Right lobe of liver (tissue), 6 donors: ENCODE data around the gene CAMTA1. TPM values are rescaled to one million over a fixed set of nuclear protein-coding genes. Genes with fewer than 3 reads are reported as not detected.

Experiments used
- ATAC-seq, 4 donors: fragments of 200-7000 bp; cut with Tn5 transposase; one replicate each; pipeline ENCODE4 v1.9.1; 2020; ENCODE audit warnings: mild to moderate bottlenecking in 4 of 4, moderate library complexity in 4 of 4
- DNase-seq, 3 donors: peaks; one replicate each; pipeline ENCODE4 v3.0.0-alpha.2; 2020
- H3K27ac ChIP-seq, 3 donors: fragments of 200-600 bp; one replicate each; pipeline ENCODE4 v1.8.0; 2022
- H3K27me3 ChIP-seq, 2 donors: fragments of 200-600 bp; one replicate each; pipeline ENCODE4 v1.8.0; 2022
- H3K36me3 ChIP-seq, 4 donors: fragments of 200-600 bp; sonication (generic) in 1 of 4; one replicate each; pipeline versions ENCODE4 v1.5.1 to v1.8.0; 2017 to 2022; ENCODE audit warnings: control low read depth in 1 of 4
- H3K4me1 ChIP-seq, 4 donors: fragments of 200-600 bp; sonication (generic) in 1 of 4; one replicate each; pipeline versions ENCODE4 v1.5.1 to v1.8.0; 2017 to 2022; ENCODE audit warnings: control low read depth in 1 of 4
- H3K4me3 ChIP-seq, 3 donors: fragments of 200-600 bp; one replicate each; pipeline ENCODE4 v1.8.0; 2022
- H3K9me3 ChIP-seq, 4 donors: fragments of 200-600 bp; sonication (generic) in 1 of 4; one replicate each; pipeline versions ENCODE4 v1.5.1 to v1.8.0; 2017 to 2022; ENCODE audit warnings: control low read depth in 1 of 4
- POLR2A ChIP-seq: fragments of 450-650 bp; IDR thresholded peaks from one replicate; pipeline ENCODE4 v1.6.1; 2017; ENCODE audit warnings: antibody characterized with exemption, mild to moderate bottlenecking
- WGBS: methylation state at CpG from one replicate; pipeline ENCODE4 v1.1.6; 2018; ENCODE audit warnings: low coverage, low lambda C conversion rate; ENCODE audit not compliant: insufficient coverage; ENCODE audit errors: missing lambda C conversion rate; 5-methylcytosine and 5-hydroxymethylcytosine counted together
- intact Hi-C, 2 donors: fragments of 100-400 bp; cut with DNase I; formaldehyde crosslinking; loops; one replicate each; pipeline versions ENCODE4 v1.11.2 to v1.14.1; 2022
- total RNA-seq, 6 experiments: library from RNA; depleted of rRNA in 2 of 6; stranded (reverse); fragments of >200 nt in 2 of 6; fragmentation: NEBNext Ultra II Directional in 3 of 6; extraction: Animal tissue kit (Norgen Biotek cat#: 25700) in 3 of 6; gene quantifications; one replicate each; pipeline versions ENCODE4 v1.1.0 to v1.2.4, GENCODE V29; 2016 to 2023
- TF ChIP-seq, protein P1 (sequence below), 4 donors: fragments of 200-600 bp in 3 of 4; fragments of 450-650 bp in 1 of 4; IDR thresholded peaks; one replicate each; pipeline versions ENCODE4 v1.5.1 to v1.8.0; 2016 to 2022; ENCODE audit warnings: antibody characterized with exemption in 4 of 4, mild to moderate bottlenecking in 2 of 4
- donor health status: DM: no; HTN: yes; CAD: no.
- donor health status: DM: no; HTN: no; CAD: no.
- donor health status: DM: no; HTN: no; CAD: no.
- donor health status: DM: no; HTN: yes; CAD: no.
- donor health status: DM: no; HTN: yes; CAD: no.

The CAMTA1 gene
- total RNA-seq, 6 experiments from 2014 or later, result 32.3 to 49.4 (median 37.2) TPM

- DNase-seq (no peak), ATAC-seq (no peak)
- H3K27me3 ChIP-seq, result no peaks in the 10 kb centered on the region
- no peaks in the 10 kb centered on the region for H3K9me3 ChIP-seq
- no peak overlapping the region for H3K27ac ChIP-seq
- no peak overlapping the region for H3K4me3 ChIP-seq
- intact Hi-C loops, result no loop called here
- WGBS, result 80% methylated on average over 2 of the region's 24 CpGs
- no peaks in the 10 kb centered on the region for H3K4me1 ChIP-seq
- TF ChIP-seq POLR2A, result no peak
- TF ChIP-seq, protein P1, sequence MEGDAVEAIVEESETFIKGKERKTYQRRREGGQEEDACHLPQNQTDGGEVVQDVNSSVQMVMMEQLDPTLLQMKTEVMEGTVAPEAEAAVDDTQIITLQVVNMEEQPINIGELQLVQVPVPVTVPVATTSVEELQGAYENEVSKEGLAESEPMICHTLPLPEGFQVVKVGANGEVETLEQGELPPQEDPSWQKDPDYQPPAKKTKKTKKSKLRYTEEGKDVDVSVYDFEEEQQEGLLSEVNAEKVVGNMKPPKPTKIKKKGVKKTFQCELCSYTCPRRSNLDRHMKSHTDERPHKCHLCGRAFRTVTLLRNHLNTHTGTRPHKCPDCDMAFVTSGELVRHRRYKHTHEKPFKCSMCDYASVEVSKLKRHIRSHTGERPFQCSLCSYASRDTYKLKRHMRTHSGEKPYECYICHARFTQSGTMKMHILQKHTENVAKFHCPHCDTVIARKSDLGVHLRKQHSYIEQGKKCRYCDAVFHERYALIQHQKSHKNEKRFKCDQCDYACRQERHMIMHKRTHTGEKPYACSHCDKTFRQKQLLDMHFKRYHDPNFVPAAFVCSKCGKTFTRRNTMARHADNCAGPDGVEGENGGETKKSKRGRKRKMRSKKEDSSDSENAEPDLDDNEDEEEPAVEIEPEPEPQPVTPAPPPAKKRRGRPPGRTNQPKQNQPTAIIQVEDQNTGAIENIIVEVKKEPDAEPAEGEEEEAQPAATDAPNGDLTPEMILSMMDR (IDR thresholded peaks at IDR 0.05), result no peak
- H3K36me3 ChIP-seq, result no peaks in the 10 kb centered on the region
Observed at GRCh38 chr1:7656557-7657215, 871.4 kb downstream of the CAMTA1 start.

- Histone ChIP-seq H3K4me3 (no peak overlapping the region), H3K36me3 (no peaks in the 10 kb centered on the region), H3K9me3 (no peaks in the 10 kb centered on the region), H3K4me1 (no peaks in the 10 kb centered on the region), H3K27ac (no peak overlapping the region), H3K27me3 (no peaks in the 10 kb centered on the region)
- DNase-seq (no peak), ATAC-seq (no peak)
- 38% methylated on average over 12 of the region's 17 CpGs for WGBS
- intact Hi-C loops, result no loop called here
- no peak for TF ChIP-seq POLR2A
- TF ChIP-seq, protein P1 (IDR thresholded peaks at IDR 0.05), result no peak
Observed at GRCh38 chr1:7657287-7658016, 872.2 kb downstream of the CAMTA1 start.

DNA sequence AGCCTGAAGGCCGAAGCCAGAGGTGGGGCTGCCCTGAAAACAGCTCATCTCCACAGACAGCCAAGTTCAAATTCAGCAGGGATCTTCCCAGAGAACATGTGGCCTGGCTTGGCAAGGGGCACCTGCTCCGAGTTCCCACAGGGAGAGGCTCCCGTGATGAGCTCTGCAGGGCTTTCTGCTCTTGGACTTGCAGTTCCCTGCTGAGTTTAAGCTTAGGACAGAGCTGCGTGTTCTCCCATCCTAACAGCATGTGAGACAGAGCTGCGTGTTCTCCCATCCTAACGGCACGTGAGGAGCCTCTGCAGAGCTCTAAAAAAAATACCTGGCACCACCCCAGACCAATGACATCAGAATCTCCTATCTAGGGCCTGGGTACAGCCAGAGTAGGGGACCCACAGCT lies 872.8 kb downstream of the CAMTA1 start:
- Histone ChIP-seq H3K4me3 (no peak overlapping the region), H3K9me3 (no peaks in the 10 kb centered on the region), H3K27ac (no peak overlapping the region), H3K4me1 (no peaks in the 10 kb centered on the region), H3K36me3 (no peaks in the 10 kb centered on the region), H3K27me3 (no peaks in the 10 kb centered on the region)
- TF ChIP-seq POLR2A, result no peak
- TF ChIP-seq, protein P1 (IDR thresholded peaks at IDR 0.05), result no peak
- ATAC-seq (no peak), DNase-seq (no peak)
- WGBS, result no CpG with 5 or more reads among the region's 7 CpGs
- intact Hi-C loops, result no loop called here

DNA sequence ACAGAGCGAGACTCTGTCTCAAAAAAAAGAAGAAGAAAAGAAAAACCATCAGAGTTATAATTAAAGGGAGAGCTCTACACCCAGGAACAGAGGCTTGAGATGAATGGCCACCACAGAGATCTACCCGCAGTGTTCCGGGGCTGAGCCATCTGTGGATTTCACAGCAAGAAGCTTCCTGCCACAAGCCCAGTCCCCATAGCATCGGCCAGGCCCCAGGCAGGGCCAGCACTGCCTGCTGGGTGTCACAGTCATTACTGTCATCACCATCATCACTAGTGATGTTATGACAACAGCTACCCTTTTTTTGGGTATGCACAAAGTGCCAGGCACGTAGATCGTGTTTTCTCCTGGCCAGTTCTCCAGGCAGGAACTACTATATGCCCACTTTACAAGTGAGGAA lies 874.3 kb downstream of the CAMTA1 start:
- Histone ChIP-seq H3K27me3 (no peaks in the 10 kb centered on the region), H3K36me3 (no peaks in the 10 kb centered on the region), H3K4me1 (no peaks in the 10 kb centered on the region), H3K27ac (no peak overlapping the region), H3K4me3 (no peak overlapping the region), H3K9me3 (no peaks in the 10 kb centered on the region)
- intact Hi-C loops, result no loop called here
- no peak for DNase-seq
- TF ChIP-seq, protein P1 (IDR thresholded peaks at IDR 0.05), result no peak
- TF ChIP-seq POLR2A, result no peak
- no peak for ATAC-seq
- 55% methylated on average over 4 of the region's 6 CpGs for WGBS
